Measurements from ENCODE around the gene CLEC4M. TPM values are rescaled to one million over a fixed set of nuclear protein-coding genes. Genes with fewer than 3 reads are reported as not detected.

CLEC4M gene
- total RNA-seq, 1 donor from 2014 or later: 0.36 TPM

GRCh38 chr19:7736148-7736547 is 26.9 kb upstream of the CLEC4M start:
- Mint-ChIP-seq H3K4me3 (ENCODE audit: low read depth) (no peak overlapping the region), H3K27ac (no peak overlapping the region), H3K9me3 (ENCODE audit: low read depth) (no peaks in the 10 kb centered on the region), H3K27me3 (peaks cover 88% of the 10 kb centered on the region), H3K36me3 (ENCODE audit: insufficient read depth) (no peaks in the 10 kb centered on the region), H3K4me1 (ENCODE audit: low read depth) (no peaks in the 10 kb centered on the region)
- DNase-seq (ENCODE audit: low spot score, unreplicated experiment): no peak
- no peak for TF ChIP-seq CTCF (IDR thresholded peaks at IDR 0.05; ENCODE audit: unreplicated experiment)

- no peak overlapping the region for H3K4me3 Mint-ChIP-seq (ENCODE audit: low read depth)
- no peak for DNase-seq (ENCODE audit: low spot score, unreplicated experiment)
Measured at GRCh38 chr19:7737215-7737614, 25.8 kb upstream of the CLEC4M start.

GRCh38 chr19:7738023-7738422 is 25.0 kb upstream of the CLEC4M start:
- no peak for TF ChIP-seq CTCF (IDR thresholded peaks at IDR 0.05; ENCODE audit: unreplicated experiment)
- Mint-ChIP-seq H3K36me3 (ENCODE audit: insufficient read depth) (no peaks in the 10 kb centered on the region), H3K27me3 (peaks cover 83% of the 10 kb centered on the region)

More at GRCh38 chr19:7737215-7737614, 25.8 kb upstream of the CLEC4M start:
- Mint-ChIP-seq H3K27ac (no peak overlapping the region), H3K27me3 (peaks cover 85% of the 10 kb centered on the region), H3K9me3 (ENCODE audit: low read depth) (no peaks in the 10 kb centered on the region), H3K36me3 (ENCODE audit: insufficient read depth) (no peaks in the 10 kb centered on the region), H3K4me1 (ENCODE audit: low read depth) (no peaks in the 10 kb centered on the region)
- TF ChIP-seq CTCF (IDR thresholded peaks at IDR 0.05; ENCODE audit: unreplicated experiment): no peak

GRCh38 chr19:7739211-7739755 is 23.8 kb upstream of the CLEC4M start:
- no peak overlapping the region for H3K4me3 Mint-ChIP-seq (ENCODE audit: low read depth)
- H3K4me1 Mint-ChIP-seq (ENCODE audit: low read depth): no peaks in the 10 kb centered on the region
- TF ChIP-seq CTCF (IDR thresholded peaks at IDR 0.05; ENCODE audit: unreplicated experiment): no peak
- no peak for DNase-seq (ENCODE audit: low spot score, unreplicated experiment)
- H3K9me3 Mint-ChIP-seq (ENCODE audit: low read depth): no peaks in the 10 kb centered on the region
- no peak overlapping the region for H3K27ac Mint-ChIP-seq
- H3K36me3 Mint-ChIP-seq (ENCODE audit: insufficient read depth): no peaks in the 10 kb centered on the region
- peaks cover 83% of the 10 kb centered on the region for H3K27me3 Mint-ChIP-seq

More at GRCh38 chr19:7738023-7738422, 25.0 kb upstream of the CLEC4M start:
- Mint-ChIP-seq H3K27ac (no peak overlapping the region), H3K4me1 (ENCODE audit: low read depth) (no peaks in the 10 kb centered on the region), H3K9me3 (ENCODE audit: low read depth) (no peaks in the 10 kb centered on the region), H3K4me3 (ENCODE audit: low read depth) (no peak overlapping the region)
- DNase-seq (ENCODE audit: low spot score, unreplicated experiment): no peak

- H3K27me3 Mint-ChIP-seq: peaks cover 82% of the 10 kb centered on the region
- no peaks in the 10 kb centered on the region for H3K4me1 Mint-ChIP-seq (ENCODE audit: low read depth)
- no peak for TF ChIP-seq CTCF (IDR thresholded peaks at IDR 0.05; ENCODE audit: unreplicated experiment)
- no peak overlapping the region for H3K4me3 Mint-ChIP-seq (ENCODE audit: low read depth)
- no peaks in the 10 kb centered on the region for H3K9me3 Mint-ChIP-seq (ENCODE audit: low read depth)
- H3K36me3 Mint-ChIP-seq (ENCODE audit: insufficient read depth): no peaks in the 10 kb centered on the region
- no peak overlapping the region for H3K27ac Mint-ChIP-seq
- DNase-seq (ENCODE audit: low spot score, unreplicated experiment): no peak
Measured at GRCh38 chr19:7739801-7740681, 23.0 kb upstream of the CLEC4M start.

Data from progenitor cell of endocrine pancreas (in vitro differentiated cells).